ENCODE results near the gene LHB. TPM values are rescaled to one million over a fixed set of nuclear protein-coding genes. Genes with fewer than 3 reads are reported as not detected.
"Not testable (repeated sequence)": the region's sequence is repeated elsewhere in the genome, so short reads cannot be mapped to it uniquely, and the experiment has no call there.

Gene LHB
- total RNA-seq, 1 donor: not detected

DNA sequence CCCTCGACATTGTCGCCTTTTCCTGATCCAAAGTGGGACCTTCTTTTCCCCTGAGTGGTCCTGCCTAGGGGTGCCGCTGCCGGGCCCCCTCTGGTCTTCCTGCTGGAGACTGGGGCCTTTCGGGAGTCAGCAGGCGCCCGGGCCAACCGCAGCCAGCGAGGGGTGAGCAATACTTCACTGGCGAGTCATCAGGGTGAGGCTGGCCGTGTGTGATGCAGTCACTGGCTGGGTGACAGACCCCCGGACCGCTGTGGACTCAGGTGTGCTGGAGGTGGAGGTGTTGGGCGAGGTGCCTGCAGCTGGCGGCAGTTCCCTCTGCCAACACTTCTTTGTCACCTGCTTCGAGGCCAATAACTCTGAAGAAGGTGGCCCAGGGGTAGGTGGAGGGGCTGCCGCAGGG lies 25.3 kb upstream of the LHB start:
- H3K4me3 ChIP-seq (ENCODE audit: low read depth, low read length): no peak overlapping the region
- no peak for TF ChIP-seq CTCF (IDR thresholded peaks at IDR 0.05; ENCODE audit: insufficient read depth, low read depth, low read length)
- DNase-seq (ENCODE audit: low read depth): no peak

GRCh38 chr19:49039736-49040135 lies 22.8 kb upstream of the LHB start:
- not testable (repeated sequence) for H3K4me3 ChIP-seq (ENCODE audit: low read depth, low read length); DNase-seq (ENCODE audit: low read depth)

GRCh38 chr19:49038557-49039276 lies 21.8 kb upstream of the LHB start:
- H3K4me3 ChIP-seq (ENCODE audit: low read depth, low read length): not testable (repeated sequence)
- peak; percentile 67 for DNase-seq (ENCODE audit: low read depth)

DNA sequence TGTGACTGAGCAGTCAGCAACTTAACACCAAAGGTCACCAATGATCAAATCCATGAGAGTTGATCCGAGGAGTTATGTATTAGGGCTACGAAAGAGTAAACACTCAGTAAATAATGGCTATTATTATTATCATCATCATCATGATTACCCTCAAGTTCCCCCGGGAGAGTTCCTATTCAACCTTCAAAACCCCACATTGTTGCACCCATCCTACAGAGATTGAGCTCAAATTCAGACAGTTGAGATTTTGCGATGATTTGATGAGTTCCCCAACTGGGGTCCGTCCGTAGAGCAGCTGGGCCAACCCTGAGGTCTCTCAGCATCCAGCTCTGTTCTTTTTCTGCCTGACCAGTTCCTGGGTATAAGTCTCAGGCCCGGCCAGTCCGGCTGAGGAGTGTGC lies 21.2 kb upstream of the LHB start:
- not testable (repeated sequence) for DNase-seq (ENCODE audit: low read depth); H3K4me3 ChIP-seq (ENCODE audit: low read depth, low read length)

DNA sequence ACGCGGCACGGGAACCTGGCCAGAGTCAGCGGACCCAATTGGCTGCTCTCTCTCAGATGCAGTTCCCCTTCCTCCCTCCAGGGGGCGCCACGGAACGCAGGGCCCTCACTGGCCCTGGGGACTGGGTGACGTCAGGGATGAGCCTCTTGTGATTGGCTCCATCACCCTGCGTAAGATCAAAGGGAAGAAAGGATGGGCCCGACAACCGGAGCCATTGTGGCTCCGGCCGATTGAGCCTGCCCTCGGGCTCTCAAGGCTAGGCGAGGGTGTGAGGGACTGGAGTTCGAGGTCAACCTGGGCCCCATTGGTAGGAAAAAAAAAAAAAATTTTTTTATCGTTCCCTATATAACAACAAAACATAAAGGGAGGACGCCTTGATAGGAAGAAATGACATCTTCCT lies 19.9 kb upstream of the LHB start, which contains the start of gene CGB1:
TSS of gene CGB1 (minus strand) at position 81 of the 400 bp plus-strand sequence. CDS start 184 bp downstream, outside the sequence.
- TF ChIP-seq CTCF (IDR thresholded peaks at IDR 0.05; ENCODE audit: insufficient read depth, low read depth, low read length): peak; percentile 48
- not testable (repeated sequence) for H3K4me3 ChIP-seq (ENCODE audit: low read depth, low read length); DNase-seq (ENCODE audit: low read depth)

DNA sequence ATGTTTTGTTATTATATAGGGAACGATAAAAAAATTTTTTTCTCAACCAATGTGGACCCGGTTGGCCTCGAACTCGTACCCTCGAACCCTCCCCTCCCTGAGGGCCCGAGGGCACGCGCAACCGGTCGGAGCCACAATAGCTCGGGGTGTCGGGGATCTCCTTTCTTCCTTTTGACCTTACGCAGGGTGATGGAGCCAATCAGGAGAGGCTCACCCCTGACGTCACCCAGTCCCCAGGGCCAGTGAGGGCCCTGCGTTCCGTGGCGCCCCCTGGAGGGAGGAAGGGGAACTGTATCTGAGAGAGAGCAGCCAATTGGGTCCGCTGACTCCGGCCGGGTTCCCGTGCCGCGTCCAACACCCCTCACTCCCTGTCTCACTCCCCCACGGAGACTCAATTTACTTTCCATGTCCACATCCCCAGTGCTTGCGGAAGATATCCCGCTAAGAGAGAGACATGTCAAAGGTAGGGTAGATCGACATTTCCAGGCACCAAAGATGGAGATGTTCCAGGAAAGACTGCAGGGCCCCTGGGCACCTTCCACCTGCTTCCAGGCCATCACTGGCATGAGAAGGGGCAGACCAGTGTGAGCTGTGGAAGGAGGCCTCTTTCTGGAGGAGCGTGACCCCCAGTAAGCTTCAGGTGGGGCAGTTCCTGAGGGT lies 14.9 kb upstream of the LHB start, which contains the start of gene CGB2:
TSS of gene CGB2 (plus strand) at position 249 of the 660 bp plus-strand sequence. CDS start at position 455, 206 bp downstream.
- not testable (repeated sequence) for H3K4me3 ChIP-seq (ENCODE audit: low read depth, low read length); DNase-seq (ENCODE audit: low read depth)
- peak; percentile 34 for TF ChIP-seq CTCF (IDR thresholded peaks at IDR 0.05; ENCODE audit: insufficient read depth, low read depth, low read length)

GRCh38 chr19:49030323-49030722 lies 13.4 kb upstream of the LHB start:
- DNase-seq (ENCODE audit: low read depth); H3K4me3 ChIP-seq (ENCODE audit: low read depth, low read length): not testable (repeated sequence)

DNA sequence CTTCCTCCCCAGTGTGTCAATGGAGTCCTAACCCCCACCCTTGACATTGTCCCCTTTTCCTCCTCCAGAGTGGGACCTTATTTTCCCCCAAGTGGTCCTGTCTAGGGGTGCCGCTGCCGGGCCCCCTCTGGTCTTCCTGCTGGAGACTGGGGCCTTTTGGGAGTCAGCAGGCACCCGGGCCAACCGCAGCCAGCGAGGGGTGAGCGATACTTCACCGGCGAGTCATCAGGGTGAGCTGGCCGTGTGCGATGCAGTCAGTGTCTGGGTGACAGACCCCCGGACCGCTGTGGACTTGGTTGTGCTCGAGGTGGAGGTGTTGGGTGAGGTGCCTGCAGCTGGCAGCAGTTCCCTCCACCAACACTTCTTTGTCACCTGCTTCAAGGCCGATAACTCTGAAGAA lies 12.9 kb upstream of the LHB start:
- not testable (repeated sequence) for H3K4me3 ChIP-seq (ENCODE audit: low read depth, low read length)

GRCh38 chr19:49028686-49029085 lies 11.8 kb upstream of the LHB start:
- H3K4me3 ChIP-seq (ENCODE audit: low read depth, low read length); DNase-seq (ENCODE audit: low read depth): not testable (repeated sequence)

More for the DNA sequence above, 12.9 kb upstream of the LHB start:
- not testable (repeated sequence) for DNase-seq (ENCODE audit: low read depth)

GRCh38 chr19:49025599-49025998 lies 8.7 kb upstream of the LHB start:
- H3K4me3 ChIP-seq (ENCODE audit: low read depth, low read length); DNase-seq (ENCODE audit: low read depth): not testable (repeated sequence)

DNA sequence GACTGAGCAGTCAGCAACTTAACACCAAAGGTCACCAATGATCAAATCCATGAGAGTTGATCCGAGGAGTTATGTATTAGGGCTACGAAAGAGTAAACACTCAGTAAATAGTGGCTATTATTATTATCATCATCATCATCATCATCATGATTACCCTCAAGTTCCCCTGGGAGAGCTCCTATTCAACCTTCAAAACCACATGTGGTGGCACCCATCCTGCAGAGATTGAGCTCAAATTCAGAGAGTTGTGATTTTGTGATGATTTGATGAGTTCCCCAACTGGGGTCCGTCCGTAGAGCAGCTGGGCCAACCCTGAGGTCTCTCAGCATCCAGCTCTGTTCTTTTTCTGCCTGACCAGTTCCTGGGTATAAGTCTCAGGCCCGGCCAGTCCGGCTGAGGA lies 8.2 kb upstream of the LHB start:
- H3K4me3 ChIP-seq (ENCODE audit: low read depth, low read length); DNase-seq (ENCODE audit: low read depth): not testable (repeated sequence)

GRCh38 chr19:49024233-49024632 lies 7.3 kb upstream of the LHB start, which contains the start of gene CGB3:
Gene CGB3, minus strand, starts transcription at chr19:49024333. Its CDS starts 362 bp downstream, at chr19:49023971.
- H3K4me3 ChIP-seq (ENCODE audit: low read depth, low read length); DNase-seq (ENCODE audit: low read depth): not testable (repeated sequence)
